Sigmoid colon (tissue), 4 donors: ENCODE measurements around the gene ZYG11B.

ENCODE experiments used
- CTCF ChIP-seq, 4 experiments: fragments of 450-650 bp in 3 of 4; fragments of 200-600 bp in 1 of 4; IDR thresholded peaks; one replicate each; pipeline ENCODE4 v1.5.1; 2016 to 2019; ENCODE audit warnings: antibody characterized with exemption in 4 of 4, mild to moderate bottlenecking in 3 of 4, moderate library complexity in 2 of 4
- POLR2AphosphoS5 ChIP-seq, 4 donors: sonication (generic); formaldehyde crosslinking; IDR thresholded peaks; one replicate each; pipeline ENCODE4 v1.6.1; 2017; ENCODE audit warnings: antibody characterized with exemption in 4 of 4

GRCh38 chr1:52792036-52792435, 65.8 kb downstream of the ZYG11B start:
- no peak for TF ChIP-seq POLR2AphosphoS5 (IDR thresholded peaks at IDR 0.05)
- TF ChIP-seq CTCF (IDR thresholded peaks at IDR 0.05) = no peak
